ENCODE data around the gene TAF9B.

DNA sequence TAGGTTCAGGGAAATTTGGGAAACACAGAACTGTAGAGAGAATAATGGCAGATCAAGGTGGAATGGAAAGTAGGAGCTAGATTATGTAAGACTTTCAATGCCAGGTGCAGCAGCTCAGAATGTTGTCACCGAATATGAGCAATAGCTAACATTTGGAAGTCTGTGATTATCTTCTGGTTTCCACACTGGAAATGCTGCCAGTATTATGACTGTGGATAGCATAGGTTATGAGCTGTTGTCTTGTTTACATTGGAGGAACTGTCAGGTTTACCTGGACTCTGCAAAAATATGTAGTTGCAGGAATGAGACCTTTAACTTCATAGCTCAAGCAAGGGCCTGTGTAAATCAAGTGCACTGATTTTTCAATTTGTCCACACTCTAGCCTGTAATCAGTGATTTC, 26.0 kb upstream of the TAF9B start:
- TF ChIP-seq, protein P1, sequence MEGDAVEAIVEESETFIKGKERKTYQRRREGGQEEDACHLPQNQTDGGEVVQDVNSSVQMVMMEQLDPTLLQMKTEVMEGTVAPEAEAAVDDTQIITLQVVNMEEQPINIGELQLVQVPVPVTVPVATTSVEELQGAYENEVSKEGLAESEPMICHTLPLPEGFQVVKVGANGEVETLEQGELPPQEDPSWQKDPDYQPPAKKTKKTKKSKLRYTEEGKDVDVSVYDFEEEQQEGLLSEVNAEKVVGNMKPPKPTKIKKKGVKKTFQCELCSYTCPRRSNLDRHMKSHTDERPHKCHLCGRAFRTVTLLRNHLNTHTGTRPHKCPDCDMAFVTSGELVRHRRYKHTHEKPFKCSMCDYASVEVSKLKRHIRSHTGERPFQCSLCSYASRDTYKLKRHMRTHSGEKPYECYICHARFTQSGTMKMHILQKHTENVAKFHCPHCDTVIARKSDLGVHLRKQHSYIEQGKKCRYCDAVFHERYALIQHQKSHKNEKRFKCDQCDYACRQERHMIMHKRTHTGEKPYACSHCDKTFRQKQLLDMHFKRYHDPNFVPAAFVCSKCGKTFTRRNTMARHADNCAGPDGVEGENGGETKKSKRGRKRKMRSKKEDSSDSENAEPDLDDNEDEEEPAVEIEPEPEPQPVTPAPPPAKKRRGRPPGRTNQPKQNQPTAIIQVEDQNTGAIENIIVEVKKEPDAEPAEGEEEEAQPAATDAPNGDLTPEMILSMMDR (IDR thresholded peaks at IDR 0.05), result no peak
- no peak for TF ChIP-seq POLR2A (IDR thresholded peaks at IDR 0.05)

Data from adrenal gland (tissue), 5 donors.